GM12878 (cell line): ENCODE results near the gene ZBTB3.

Experiments used
- BHLHE40 ChIP-seq, 2 experiments: fragments of 450-650 bp in 1 of 2; IDR thresholded peaks; 2 replicates each; pipeline ENCODE4 v1.6.1; 2011 to 2017; ENCODE audit warnings: low read depth in 2 of 2, borderline replicate concordance in 1 of 2, improper control_type of control experiment in 1 of 2, low read length in 1 of 2, mild to moderate bottlenecking in 1 of 2
- CTCF ChIP-seq, 3 experiments: IDR thresholded peaks in 2 of 3; conservative IDR thresholded peaks in 1 of 3; 2 replicates each; pipeline ENCODE4 v1.5.1; 2011; ENCODE audit warnings: low read depth in 3 of 3, low read length in 3 of 3, mild to moderate bottlenecking in 3 of 3, control low read depth in 2 of 3, moderate library complexity in 2 of 3, inconsistent platforms in 1 of 3, mixed read lengths in 1 of 3; ENCODE audit not compliant: control insufficient read depth in 2 of 3, insufficient read depth in 1 of 3; ENCODE audit errors: extremely low read depth in 1 of 3
- EP300 ChIP-seq, 2 experiments: fragments of 150-350 bp in 1 of 2; IDR thresholded peaks; 2 replicates each; pipeline ENCODE4 v1.6.1; 2011 to 2012; ENCODE audit warnings: low read depth in 2 of 2, low read length in 2 of 2, borderline replicate concordance in 1 of 2, improper control_type of control experiment in 1 of 2, inconsistent platforms in 1 of 2; ENCODE audit not compliant: control insufficient read depth in 1 of 2
- RAD21 ChIP-seq: IDR thresholded peaks from 2 replicates; pipeline ENCODE4 v1.6.1; 2011; ENCODE audit warnings: mild to moderate bottlenecking, low read depth, low read length, moderate library complexity; ENCODE audit not compliant: insufficient read depth
- RB1 ChIP-seq: fragments of 450-650 bp; formaldehyde crosslinking; IDR thresholded peaks from 2 replicates; pipeline ENCODE4 v1.6.1; 2017; ENCODE audit warnings: mild to moderate bottlenecking, borderline replicate concordance
- REST ChIP-seq: IDR thresholded peaks from 2 replicates; pipeline ENCODE4 v1.6.1; 2012; ENCODE audit warnings: mild to moderate bottlenecking, low read depth, low read length
- TAF1 ChIP-seq: IDR thresholded peaks from 2 replicates; pipeline ENCODE4 v1.6.1; 2011; ENCODE audit warnings: mild to moderate bottlenecking, low read depth, low read length, borderline replicate concordance

GRCh38 chr11:62799486-62799885, 45.5 kb upstream of the ZBTB3 start:
- TF ChIP-seq RAD21 (no peak), RB1 (no peak), CTCF (IDR thresholded peaks at IDR 0.05 in 2 of 3, conservative IDR thresholded peaks at IDR 0.05 in 1 of 3; ENCODE audit: control insufficient read depth in 2 of 3, extremely low read depth in 1 of 3, insufficient read depth in 1 of 3, low read depth in 3 of 3, low read length in 3 of 3) (no peak), TAF1 (no peak), REST (no peak), EP300 (IDR thresholded peaks at IDR 0.05; ENCODE audit: borderline replicate concordance in 1 of 2, control insufficient read depth in 1 of 2, low read depth in 2 of 2, low read length in 2 of 2) (no peak), BHLHE40 (IDR thresholded peaks at IDR 0.05; ENCODE audit: borderline replicate concordance in 1 of 2, low read depth in 2 of 2, low read length in 1 of 2) (no peak)
